Endothelial cell of umbilical vein (primary cell): ENCODE measurements around the gene NTN4. TPM values are rescaled to one million over a fixed set of nuclear protein-coding genes. Genes with fewer than 3 reads are reported as not detected.
"Not testable (repeated sequence)": the region's sequence is repeated elsewhere in the genome, so short reads cannot be mapped to it uniquely, and the experiment has no call there.

Experiments
- BruUV-seq: library from RNA; stranded (reverse); fragments of 400-500 nt; replicated peaks from 2 replicates; lab custom pipeline; 2021; lab: Mats Ljungman, UMichigan
- CTCF ChIA-PET: fragments of 300-600, 350-600 bp; sonication (Branson Sonifier 250); formaldehyde crosslinking; loops from one replicate; lab custom pipeline; 2021; ENCODE audit warnings: antibody characterized with exemption, inconsistent platforms; lab: Charles Lee
- POLR2A ChIA-PET: fragments of 300-600, 350-600 bp; sonication (Branson Sonifier 250); formaldehyde crosslinking; loops from one replicate; lab custom pipeline; 2021; ENCODE audit warnings: antibody characterized with exemption, inconsistent platforms; lab: Charles Lee
- DNase-seq: peaks from one replicate; pipeline ENCODE4 v3.0.0-alpha.2; 2011; ENCODE audit warnings: low read depth, low spot score
- FAIRE-seq: peaks from 2 replicates; lab custom pipeline; 2011; peaks lifted over from hg19 to GRCh38; lab: Jason Lieb, UNC
- H2AFZ ChIP-seq: 2 replicates; pipeline ENCODE4 v1.6.0; 2012; ENCODE audit warnings: low read depth, low read length, control low read depth, inconsistent platforms
- H3K27ac ChIP-seq: 2 replicates; pipeline ENCODE4 v1.5.1; 2011; ENCODE audit warnings: low read depth, mild to moderate bottlenecking, control low read depth, low read length, moderate library complexity; ENCODE audit not compliant: insufficient read depth
- H3K27me3 ChIP-seq, 2 experiments: 2 replicates each; pipeline versions ENCODE4 v1.6.0 to v1.6.1; 2011; ENCODE audit warnings: low read length in 2 of 2, mixed read lengths in 1 of 2; ENCODE audit not compliant: control insufficient read depth in 2 of 2, insufficient read depth in 2 of 2
- H3K36me3 ChIP-seq, 2 experiments: 2 replicates in 1 of 2; 3 replicates in 1 of 2; pipeline ENCODE4 v1.5.1; 2011; ENCODE audit warnings: low read length in 2 of 2, mild to moderate bottlenecking in 1 of 2, moderate library complexity in 1 of 2; ENCODE audit not compliant: control insufficient read depth in 2 of 2, insufficient read depth in 2 of 2; ENCODE audit errors: extremely low read depth in 1 of 2
- H3K4me1 ChIP-seq: 3 replicates; pipeline ENCODE4 v1.5.1; 2011; ENCODE audit warnings: mild to moderate bottlenecking, low read length; ENCODE audit not compliant: control insufficient read depth, insufficient read depth; ENCODE audit errors: extremely low read depth
- H3K4me2 ChIP-seq: 2 replicates; pipeline ENCODE4 v1.6.1; 2011; ENCODE audit warnings: low read length, control low read depth, mixed read lengths; ENCODE audit not compliant: insufficient read depth
- H3K4me3 ChIP-seq, 3 experiments: fragments of 200-600 bp in 1 of 3; sonication (generic), shearing (Covaris generic) in 1 of 3; replicated peaks in 1 of 3; 2 replicates each; pipeline ENCODE4 v1.5.1; 2011 to 2016; ENCODE audit warnings: control low read depth in 3 of 3, low read length in 3 of 3, mild to moderate bottlenecking in 2 of 3, inconsistent platforms in 1 of 3, low read depth in 1 of 3, moderate library complexity in 1 of 3; ENCODE audit not compliant: insufficient read depth in 1 of 3
- H3K79me2 ChIP-seq: 2 replicates; pipeline ENCODE4 v1.6.0; 2012; ENCODE audit warnings: low read length, inconsistent platforms; ENCODE audit not compliant: control insufficient read depth, insufficient read depth
- H3K9ac ChIP-seq: replicated peaks from 2 replicates; pipeline ENCODE3; 2011; ENCODE audit warnings: low read length, control low read depth; ENCODE audit not compliant: insufficient read depth; ENCODE audit errors: extremely low read depth
- H3K9me1 ChIP-seq: replicated peaks from 3 replicates; pipeline ENCODE4 v1.6.0; 2011; ENCODE audit warnings: mild to moderate bottlenecking, low read length; ENCODE audit not compliant: control insufficient read depth, insufficient read depth; ENCODE audit errors: extremely low read depth
- H3K9me3 ChIP-seq: replicated peaks from 2 replicates; pipeline ENCODE4 v1.5.1; 2012; ENCODE audit warnings: low read length, inconsistent platforms; ENCODE audit not compliant: control insufficient read depth, insufficient read depth
- H4K20me1 ChIP-seq: replicated peaks from 2 replicates; pipeline ENCODE3; 2011; ENCODE audit warnings: mild to moderate bottlenecking, low read length; ENCODE audit not compliant: control insufficient read depth, insufficient read depth; ENCODE audit errors: extremely low read depth
- CTCF ChIP-seq, 2 donors: IDR thresholded peaks; 1 replicate in 1 of 2; 2 replicates in 1 of 2; pipeline ENCODE4 v1.5.1; 2011; ENCODE audit warnings: low read length in 2 of 2, mild to moderate bottlenecking in 2 of 2, moderate library complexity in 2 of 2, control low read depth in 1 of 2, inconsistent platforms in 1 of 2, low read depth in 1 of 2; ENCODE audit not compliant: insufficient read depth in 1 of 2; ENCODE audit errors: extremely low read depth in 1 of 2
- EZH2 ChIP-seq: IDR thresholded peaks from 2 replicates; pipeline ENCODE4 v1.6.1; 2012; ENCODE audit warnings: borderline replicate concordance, low read depth, mild to moderate bottlenecking, moderate library complexity, low read length, inconsistent platforms; ENCODE audit not compliant: severe bottlenecking
- FOS ChIP-seq: IDR thresholded peaks from 2 replicates; pipeline ENCODE4 v1.6.1; 2011; ENCODE audit warnings: mild to moderate bottlenecking, low read length, moderate library complexity, borderline replicate concordance; ENCODE audit not compliant: insufficient read depth
- GATA2 ChIP-seq: IDR thresholded peaks from 2 replicates; pipeline ENCODE4 v1.7.0; 2011; ENCODE audit warnings: low read depth, mild to moderate bottlenecking, moderate library complexity, mixed read lengths, low read length; ENCODE audit not compliant: insufficient read length, insufficient read depth
- JUN ChIP-seq: IDR thresholded peaks from 2 replicates; pipeline ENCODE4 v1.6.1; 2011; ENCODE audit warnings: borderline replicate concordance, low read depth; ENCODE audit not compliant: insufficient read length, insufficient read depth
- MAX ChIP-seq: IDR thresholded peaks from 2 replicates; pipeline ENCODE4 v1.6.1; 2011; ENCODE audit not compliant: insufficient read depth, insufficient read length
- MYC ChIP-seq: IDR thresholded peaks from one replicate; pipeline ENCODE4 v1.6.1; 2011; ENCODE audit warnings: mild to moderate bottlenecking, low read depth, low read length
- POLR2A ChIP-seq: IDR thresholded peaks from 2 replicates; pipeline ENCODE4 v1.6.1; 2012; ENCODE audit warnings: low read depth, mild to moderate bottlenecking, control low read depth, low read length
- POLR2AphosphoS5 ChIP-seq: IDR thresholded peaks from 2 replicates; pipeline ENCODE4 v1.6.1; 2012; ENCODE audit warnings: low read depth, mild to moderate bottlenecking, control low read depth, low read length, moderate library complexity; ENCODE audit not compliant: insufficient read depth
- dilution Hi-C: fragments of 300-500 bp; cut with MboI; formaldehyde crosslinking; loops from one replicate; pipeline ENCODE4 v1.15.0; 2019; ENCODE audit warnings: low sequenced_read_pairs; ENCODE audit not compliant: extremely low pct_ligation_motif_present
- intact Hi-C: fragments of 100-400 bp; cut with micrococcal nuclease; formaldehyde crosslinking; loops from one replicate; pipeline ENCODE4 v1.10.0; 2022
- polyA plus RNA-seq, 4 experiments: library from polyadenylated mRNA; depleted of rRNA in 3 of 4; stranded (reverse) in 3 of 4; unstranded in 1 of 4; fragments of >200 nt; gene quantifications; 2 replicates each; pipeline versions ENCODE4 v1.2.1 to v1.2.3, GENCODE V29; 2011 to 2012; ENCODE audit warnings: missing spikeins in 1 of 4
- total RNA-seq: library from RNA; stranded (reverse); gene quantifications from 2 replicates; pipeline ENCODE4 v1.2.3, GENCODE V29; 2021

Gene NTN4
- total and polyA plus RNA-seq, 2 donors (not counting 3 experiments of a cell fraction or from before 2014, with no cell fraction given): 120 to 317 TPM

GRCh38 chr12:95661360-95661759 lies 129.2 kb downstream of the NTN4 start:
- Histone ChIP-seq H3K4me2 (no peak overlapping the region), H3K9me3 (no peaks in the 10 kb centered on the region), H3K27me3 (no peaks in the 10 kb centered on the region), H3K4me3 (no peak overlapping the region), H3K36me3 (peaks cover 0 to 4% of the 10 kb centered on the region in 2 experiments), H3K9me1 (no peaks in the 10 kb centered on the region), H3K9ac (no peak overlapping the region), H3K79me2 (no peaks in the 10 kb centered on the region), H3K27ac (no peak overlapping the region), H4K20me1 (no peaks in the 10 kb centered on the region), H2AFZ (no peak overlapping the region), H3K4me1 (peaks cover 26% of the 10 kb centered on the region)
- BruUV-seq: no TSS peak
- POLR2A ChIA-PET: no interaction called here
- CTCF ChIA-PET: interaction anchor here (1.5 to 1.6 kb wide), 2 partner anchors 14 to 57 kb away, joined by 3 to 4 read pairs; no protein-coding TSS in a partner anchor
- dilution Hi-C loops (no loop called here), intact Hi-C loops (no loop called here)
- TF ChIP-seq JUN: no peak
- no peak for TF ChIP-seq MAX
- no peak for TF ChIP-seq GATA2
- no peak for TF ChIP-seq POLR2AphosphoS5
- no peak for DNase-seq
- no peak for FAIRE-seq

GRCh38 chr12:95658386-95658785 lies 132.2 kb downstream of the NTN4 start:
- dilution Hi-C loops: no loop called here
- H3K9me1 ChIP-seq: no peaks in the 10 kb centered on the region
- H3K27me3 ChIP-seq: no peaks in the 10 kb centered on the region
- no peak overlapping the region for H3K27ac ChIP-seq
- TF ChIP-seq CTCF (IDR thresholded peaks at IDR 0.05; ENCODE audit: extremely low read depth in 1 of 2, insufficient read depth in 1 of 2, low read depth in 1 of 2, low read length in 2 of 2) (no peak), FOS (no peak), JUN (no peak), EZH2 (no peak), MYC (no peak), GATA2 (no peak), POLR2A (no peak)
- no peak for FAIRE-seq
- intact Hi-C loops: no loop called here
- ChIA-PET POLR2A (no interaction called here), CTCF (no interaction called here)
- H3K36me3 ChIP-seq: peaks cover 0 to 2% of the 10 kb centered on the region in 2 experiments
- H3K4me2 ChIP-seq: no peak overlapping the region
- BruUV-seq: no TSS peak
- H3K9me3 ChIP-seq: no peaks in the 10 kb centered on the region
- H3K4me3 ChIP-seq: no peak overlapping the region
- H3K9ac ChIP-seq: no peak overlapping the region
- DNase-seq: no peak
- H3K4me1 ChIP-seq: peaks cover 13% of the 10 kb centered on the region
- no peaks in the 10 kb centered on the region for H4K20me1 ChIP-seq
- no peak overlapping the region for H2AFZ ChIP-seq
- H3K79me2 ChIP-seq: no peaks in the 10 kb centered on the region

GRCh38 chr12:95654665-95655064 lies 135.9 kb downstream of the NTN4 start:
- H3K36me3 ChIP-seq, H4K20me1 ChIP-seq, H3K9me1 ChIP-seq, H3K4me1 ChIP-seq, H3K79me2 ChIP-seq, FAIRE-seq, H3K4me3 ChIP-seq, BruUV-seq, H3K27ac ChIP-seq, CTCF ChIA-PET, H3K27me3 ChIP-seq, POLR2A ChIA-PET, H3K9me3 ChIP-seq, DNase-seq, dilution Hi-C loops, H2AFZ ChIP-seq, H3K4me2 ChIP-seq, H3K9ac ChIP-seq, intact Hi-C loops: not testable (repeated sequence)
